ENCODE measurements around the gene ATXN1.

ATXN1 gene

DNA sequence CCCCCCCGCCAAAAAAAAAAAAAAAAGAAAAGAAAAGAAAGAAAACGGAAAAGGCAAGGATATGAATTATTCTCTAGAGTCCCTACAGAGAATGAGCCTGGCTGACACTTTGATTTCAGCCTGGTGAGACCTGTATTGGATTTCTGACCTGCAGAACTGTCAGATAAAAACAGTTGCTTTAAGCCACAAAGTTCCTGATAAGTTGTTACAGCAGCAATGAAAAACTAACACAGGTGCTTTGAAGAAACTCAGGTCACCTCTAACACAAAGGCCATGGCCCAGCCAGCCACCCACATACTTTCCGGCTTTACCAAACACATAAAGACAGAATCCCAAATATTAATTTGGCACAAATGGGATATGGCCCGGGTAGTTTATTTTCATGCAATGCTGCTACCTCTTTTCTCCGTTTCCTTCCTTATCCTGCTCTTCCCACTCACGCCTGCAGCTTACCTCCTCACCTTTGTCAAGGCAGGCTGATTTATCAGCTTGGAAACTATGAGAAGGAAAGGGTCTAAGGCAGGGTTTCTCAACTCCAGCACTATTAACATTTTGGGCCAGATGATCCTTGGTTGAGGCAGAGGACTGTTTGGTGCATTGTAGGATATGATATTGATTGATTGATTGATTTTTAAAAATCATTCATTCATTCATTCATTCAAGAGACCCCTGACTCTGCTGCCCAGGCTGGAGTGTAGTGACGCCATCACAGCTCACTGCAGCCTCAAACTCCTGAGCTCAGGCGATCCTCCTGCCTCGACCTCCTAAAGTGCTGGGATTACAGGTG is 88.1 kb downstream of the ATXN1 start:
- DNase-seq (ENCODE audit: low spot score): no peak

DNA sequence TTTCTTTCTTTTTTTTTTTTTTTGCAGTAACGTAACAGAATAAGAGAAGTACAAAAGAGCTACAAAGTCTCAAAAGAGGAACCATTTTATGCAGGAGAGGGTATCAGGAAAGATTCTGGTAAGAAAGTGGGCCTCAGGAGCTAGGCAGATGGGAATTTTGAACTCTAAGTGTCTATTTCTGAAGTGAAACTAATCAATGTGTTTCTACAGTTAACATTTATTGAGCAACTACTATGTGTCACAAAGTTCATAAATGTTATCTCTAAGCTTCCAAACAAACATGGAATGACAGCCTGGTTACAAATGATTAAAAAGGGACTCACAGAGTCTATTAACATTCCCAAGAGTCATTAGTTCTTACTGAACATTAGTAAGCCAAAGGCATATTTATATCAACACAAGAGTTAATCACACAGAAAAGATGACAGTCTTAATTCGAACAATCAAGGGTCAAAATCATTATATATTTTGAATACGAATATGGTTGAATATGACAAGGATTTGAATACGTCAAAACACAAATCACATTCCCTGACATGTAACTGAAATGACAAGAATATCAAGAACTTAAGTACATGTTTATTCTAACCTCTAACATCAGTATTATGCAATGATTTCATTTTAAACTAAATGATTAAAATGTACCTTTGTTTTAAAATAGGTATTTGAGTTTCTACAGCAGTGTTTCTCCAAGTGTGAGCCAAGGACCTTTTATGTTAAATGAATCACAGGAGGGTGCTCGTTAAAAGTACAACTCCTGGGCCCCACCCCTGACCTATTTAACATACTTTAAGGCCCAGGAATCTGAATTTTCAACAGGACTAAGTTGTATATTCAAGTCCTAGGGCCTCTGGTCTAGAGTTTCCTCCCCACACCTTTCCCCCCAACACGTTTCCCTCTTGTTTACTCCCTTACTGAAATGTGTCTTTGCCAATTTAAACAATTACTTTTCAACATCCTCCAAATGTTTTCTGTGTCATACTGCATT is 89.7 kb downstream of the ATXN1 start:
- no peak for DNase-seq (ENCODE audit: low spot score)

DNA sequence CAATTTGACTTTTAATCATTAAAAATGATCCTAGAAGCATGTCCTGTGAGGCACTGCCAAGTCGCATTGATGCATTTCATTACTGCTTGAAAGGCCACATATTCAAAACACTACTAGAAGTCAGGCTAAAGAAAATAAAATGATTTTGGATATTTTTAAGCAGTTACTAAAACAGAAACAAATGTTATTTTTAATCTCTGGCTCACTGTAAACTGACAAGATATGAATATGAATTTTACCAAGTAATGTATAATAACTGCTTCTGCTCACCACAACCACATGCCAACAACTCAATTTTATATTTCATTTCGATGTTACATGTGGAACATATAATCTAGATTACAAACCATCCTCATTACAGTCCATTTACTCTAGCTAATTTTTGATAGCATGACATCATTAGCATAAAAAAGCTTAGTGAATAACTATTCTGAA is 90.6 kb downstream of the ATXN1 start:
- DNase-seq (ENCODE audit: low spot score): no peak

DNA sequence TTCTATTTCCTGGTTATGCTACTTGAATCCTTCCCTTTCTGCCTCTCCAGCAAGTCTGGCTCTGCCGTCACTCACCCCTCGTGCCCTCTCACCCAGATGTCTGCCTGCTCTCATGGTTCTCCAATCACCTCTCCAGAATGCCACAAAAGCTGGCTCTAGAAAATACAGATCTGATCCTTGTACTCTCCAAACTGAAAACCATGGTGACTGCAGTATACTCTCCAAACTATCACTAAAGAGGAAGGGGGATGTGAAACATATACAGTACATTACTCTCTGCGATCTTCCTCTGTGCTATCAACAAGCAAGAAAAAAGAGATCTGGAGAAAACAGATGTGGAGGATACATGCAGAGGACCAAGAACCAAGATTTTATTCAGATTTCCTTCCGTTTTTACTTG is 91.1 kb downstream of the ATXN1 start:
- no peak for DNase-seq (ENCODE audit: low spot score)

DNA sequence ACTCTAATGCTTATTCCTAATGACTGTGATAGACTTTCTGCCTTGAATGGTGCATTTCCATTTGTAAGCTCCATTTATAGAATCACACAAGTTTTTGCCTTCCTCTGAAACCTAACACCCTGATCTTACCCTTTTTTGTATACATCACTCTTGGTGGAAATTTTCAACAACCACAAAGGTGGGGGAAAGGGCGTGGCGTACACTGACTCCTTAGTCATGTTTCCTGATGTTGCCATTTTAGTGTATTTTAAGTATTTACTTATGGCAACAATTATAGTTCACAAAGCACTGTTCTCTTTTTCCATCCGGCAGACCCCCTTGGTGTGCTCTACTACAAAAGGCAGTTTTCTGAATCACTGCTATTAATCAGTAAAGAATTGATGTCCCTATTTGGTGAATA is 92.0 kb downstream of the ATXN1 start:
- no peak for DNase-seq (ENCODE audit: low spot score)

DNA sequence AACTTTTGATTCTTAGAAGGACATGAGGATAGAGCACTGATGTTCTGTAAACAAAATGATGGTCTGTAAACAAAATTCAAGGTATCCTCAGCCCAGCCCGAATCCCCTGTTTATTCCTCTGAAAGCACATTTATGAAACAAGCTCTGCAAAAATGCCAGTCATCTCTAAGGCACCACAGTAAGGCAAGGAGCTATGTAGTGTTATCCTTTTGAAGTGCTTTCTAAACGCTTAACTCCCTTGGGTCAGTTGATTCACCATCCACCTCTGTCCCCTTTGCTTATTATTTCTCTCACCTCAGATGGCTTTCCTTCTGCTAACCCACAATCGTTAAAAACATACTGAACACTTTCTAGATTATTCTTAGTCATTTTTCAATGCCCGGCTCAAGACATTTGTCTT is 93.8 kb downstream of the ATXN1 start:
- DNase-seq (ENCODE audit: low spot score): no peak

DNA sequence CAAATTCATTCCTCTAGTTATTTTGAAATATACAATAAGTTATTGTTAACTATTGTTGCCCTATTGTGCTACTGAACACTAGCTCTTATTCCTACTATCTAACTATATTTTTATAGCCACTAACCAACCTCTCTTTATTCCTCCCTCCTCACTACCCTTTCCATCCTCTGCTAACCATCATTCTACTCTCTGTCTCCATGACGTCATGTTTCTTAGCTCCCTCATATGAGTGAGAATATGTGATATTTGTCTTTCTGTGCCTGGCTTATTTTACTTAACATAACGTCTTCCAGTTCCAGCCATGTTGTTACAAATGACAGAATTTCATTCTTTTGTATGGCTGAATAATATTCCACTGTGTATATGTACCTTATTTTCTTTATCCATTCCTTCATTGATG is 95.3 kb downstream of the ATXN1 start:
- DNase-seq (ENCODE audit: low spot score): no peak

DNA sequence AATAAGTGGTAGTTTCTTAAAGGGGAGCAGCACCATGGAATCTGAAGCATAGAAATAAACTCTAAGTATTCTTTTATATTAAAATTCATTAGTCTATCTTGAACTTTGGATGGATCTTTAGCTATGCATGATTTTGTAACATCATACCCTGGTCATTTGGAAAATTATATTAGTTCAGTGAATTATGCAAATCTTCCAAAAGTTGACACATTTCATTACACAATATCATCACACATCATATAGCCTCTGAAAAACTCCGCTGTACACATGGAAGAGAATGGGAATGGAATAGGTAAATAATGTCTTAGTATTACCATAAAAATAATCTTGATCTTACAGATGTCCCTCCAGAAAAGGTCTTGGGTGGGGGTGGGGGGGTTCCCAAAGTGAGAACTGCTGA is 96.1 kb downstream of the ATXN1 start:
- DNase-seq (ENCODE audit: low spot score): no peak

DNA sequence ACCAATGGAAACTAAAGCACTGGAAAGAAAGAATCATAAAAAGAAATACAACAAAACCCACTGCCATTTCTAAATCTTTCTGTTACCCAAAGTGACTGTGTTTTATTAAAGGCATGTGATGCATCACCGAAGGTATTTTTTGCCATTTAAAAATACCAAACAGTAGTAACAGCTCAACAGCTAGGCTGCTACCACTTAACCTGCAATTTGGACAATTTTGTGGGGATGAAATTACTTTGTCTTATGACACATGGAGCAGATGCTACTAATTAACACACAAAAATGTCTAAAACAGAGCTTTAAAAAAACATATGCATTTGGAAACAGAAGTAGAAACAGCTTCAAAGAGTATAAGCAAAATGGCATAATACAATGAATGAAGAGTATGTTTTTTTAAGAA is 97.4 kb downstream of the ATXN1 start:
- no peak for DNase-seq (ENCODE audit: low spot score)

DNA sequence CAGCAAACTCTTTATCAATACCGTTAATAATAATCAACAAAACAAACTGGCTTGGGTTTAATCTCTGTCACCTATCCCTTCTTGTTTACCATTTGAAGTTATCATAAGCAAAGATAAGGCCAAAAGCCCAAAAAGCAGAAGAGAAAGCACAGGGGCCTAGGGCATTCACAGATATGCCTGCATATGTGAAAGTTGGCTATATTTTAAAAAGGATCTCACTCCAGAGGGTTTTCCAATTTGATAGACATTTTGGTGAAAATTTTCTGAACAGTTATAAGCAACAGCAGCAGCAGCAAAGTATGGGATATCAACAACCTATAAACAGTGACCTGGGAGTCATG is 101.1 kb downstream of the ATXN1 start:
- no peak for DNase-seq (ENCODE audit: low spot score)

DNA sequence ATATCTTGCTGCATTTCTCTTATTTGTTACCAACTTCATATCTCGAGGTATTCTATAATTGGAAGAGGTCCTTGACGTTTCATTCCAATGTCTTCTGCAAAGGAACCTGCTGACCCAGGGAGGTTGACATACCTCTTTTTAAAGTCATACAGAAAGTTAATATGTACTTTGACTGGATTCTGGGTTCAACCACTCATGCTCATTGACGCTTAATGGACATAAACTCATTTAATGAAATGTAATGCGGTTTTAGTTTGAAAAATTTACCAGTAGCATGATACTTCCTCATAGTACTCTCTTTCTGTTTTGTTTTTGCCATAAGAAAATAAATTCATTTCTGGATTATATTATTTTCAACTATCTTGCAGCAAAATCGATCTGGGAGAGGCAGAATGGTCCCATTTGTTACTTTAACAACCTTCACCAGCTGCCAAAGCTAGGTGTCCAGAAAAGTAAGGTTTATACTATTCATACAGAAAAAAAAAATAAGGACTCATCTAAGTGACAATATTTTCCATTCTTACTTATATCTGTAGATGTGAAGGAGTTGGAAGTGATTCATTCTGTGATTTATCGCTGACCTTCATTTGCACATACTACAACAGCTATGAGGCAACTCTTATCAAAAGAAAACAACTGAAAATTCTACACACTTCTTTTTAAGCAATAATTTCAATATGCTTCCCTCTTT is 101.6 kb downstream of the ATXN1 start:
- no peak for DNase-seq (ENCODE audit: low spot score)

DNA sequence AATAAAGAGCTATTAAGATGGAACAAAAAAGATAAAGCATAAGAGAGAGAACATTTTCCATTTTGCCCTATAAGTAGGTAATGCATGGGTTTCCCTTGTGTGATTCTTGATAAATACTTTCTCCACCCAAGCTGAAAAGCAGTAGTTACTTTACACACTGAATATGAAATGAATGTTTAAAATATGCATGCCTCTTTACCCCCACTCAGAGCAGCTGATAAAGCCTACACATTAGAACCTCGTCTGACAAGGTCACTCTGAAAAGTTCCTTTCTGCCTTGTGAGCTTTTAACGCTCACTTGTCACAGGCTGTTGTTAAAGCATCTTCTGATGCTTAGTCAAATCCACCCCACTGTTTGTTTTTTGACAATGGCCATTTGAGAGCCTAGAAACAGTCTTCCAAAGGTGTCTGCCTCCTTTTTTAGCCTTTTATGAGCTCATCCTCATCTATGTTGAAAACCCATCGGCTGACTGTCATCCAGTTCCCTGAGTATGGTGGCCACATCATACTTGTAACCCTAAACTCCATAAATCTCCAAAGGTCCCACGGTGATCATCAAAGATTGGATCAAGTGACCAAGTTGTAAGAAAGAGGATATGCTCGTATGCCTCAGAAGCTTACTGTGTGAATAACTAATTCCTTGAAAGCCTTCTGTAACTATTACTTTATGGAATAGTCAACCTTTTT is 102.8 kb downstream of the ATXN1 start:
- DNase-seq (ENCODE audit: low spot score): no peak

DNA sequence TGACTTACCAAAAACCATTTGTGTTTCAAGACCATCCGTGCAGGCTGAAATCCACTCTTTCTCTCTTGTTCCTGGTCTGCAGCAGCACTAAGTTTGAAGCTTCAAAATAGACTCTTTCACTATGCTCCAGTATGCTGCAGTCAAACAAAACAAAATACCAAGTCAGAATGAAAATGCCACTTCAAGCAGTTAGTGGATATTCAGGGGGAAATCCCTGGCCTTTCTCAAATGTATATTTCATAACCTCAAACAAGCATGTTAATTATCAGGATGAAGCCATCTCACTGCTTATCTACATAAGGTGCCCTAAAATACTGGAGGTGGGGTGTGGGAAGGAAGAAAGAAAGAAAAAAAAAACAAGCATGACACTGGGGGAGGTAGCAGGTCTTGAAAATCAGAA is 103.5 kb downstream of the ATXN1 start:
- no peak for DNase-seq (ENCODE audit: low spot score)

DNA sequence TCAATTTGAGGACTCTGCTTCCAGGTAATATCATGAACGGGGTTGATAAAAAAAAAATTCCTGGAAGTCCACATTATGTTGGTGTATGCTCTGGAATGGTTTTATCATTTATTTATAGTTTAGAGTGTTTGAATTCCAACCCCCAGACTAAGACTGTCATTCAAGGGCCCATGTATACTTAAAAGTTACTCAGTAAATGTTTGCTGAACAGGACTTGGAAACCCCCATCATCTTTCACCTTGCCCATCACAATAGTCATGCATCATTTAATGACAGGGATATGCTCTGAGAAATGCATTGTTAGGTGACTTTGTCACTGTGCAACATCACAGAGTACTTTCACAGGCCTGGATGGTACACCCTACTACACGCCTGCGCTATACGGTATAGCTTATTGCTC is 104.8 kb downstream of the ATXN1 start:
- no peak for DNase-seq (ENCODE audit: low spot score)

DNA sequence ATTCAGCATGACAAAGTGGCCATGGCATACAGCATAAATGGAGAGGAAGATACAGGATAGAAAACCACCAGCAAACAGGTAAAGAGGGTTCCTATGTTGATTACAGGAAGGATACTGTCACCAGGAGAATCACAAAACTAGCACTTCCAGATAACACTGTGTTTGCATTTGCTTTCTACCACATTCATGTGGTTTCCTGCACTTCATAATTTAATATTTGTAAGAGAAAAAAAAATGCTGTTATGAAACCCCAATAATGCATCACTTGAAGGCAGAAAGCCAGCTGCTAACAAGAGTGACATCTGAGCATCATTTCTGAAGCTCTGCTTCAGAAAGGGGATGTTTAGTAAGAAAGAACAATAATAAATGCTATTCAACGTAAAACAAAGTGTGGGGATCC is 106.6 kb downstream of the ATXN1 start:
- no peak for DNase-seq (ENCODE audit: low spot score)

DNA sequence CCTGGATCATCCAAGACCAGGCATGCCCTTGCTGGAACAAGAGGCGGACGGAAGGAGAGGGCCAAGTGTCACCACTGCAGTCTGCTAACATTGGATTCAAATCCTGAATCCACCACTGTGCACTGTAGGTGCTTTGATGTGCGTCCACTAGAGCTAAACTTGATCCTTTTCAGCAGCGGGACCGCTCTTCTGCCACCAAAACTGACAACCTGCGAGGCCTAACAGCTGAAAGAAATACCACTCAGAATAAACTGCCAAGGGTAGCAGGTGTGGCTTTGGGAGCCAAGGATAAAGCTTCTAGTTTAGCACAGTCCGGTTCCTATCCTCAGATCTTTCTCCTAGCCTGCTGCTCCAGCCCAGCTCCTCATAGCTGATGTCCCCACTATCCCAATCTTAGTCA is 108.0 kb downstream of the ATXN1 start:
- DNase-seq (ENCODE audit: low spot score): no peak

DNA sequence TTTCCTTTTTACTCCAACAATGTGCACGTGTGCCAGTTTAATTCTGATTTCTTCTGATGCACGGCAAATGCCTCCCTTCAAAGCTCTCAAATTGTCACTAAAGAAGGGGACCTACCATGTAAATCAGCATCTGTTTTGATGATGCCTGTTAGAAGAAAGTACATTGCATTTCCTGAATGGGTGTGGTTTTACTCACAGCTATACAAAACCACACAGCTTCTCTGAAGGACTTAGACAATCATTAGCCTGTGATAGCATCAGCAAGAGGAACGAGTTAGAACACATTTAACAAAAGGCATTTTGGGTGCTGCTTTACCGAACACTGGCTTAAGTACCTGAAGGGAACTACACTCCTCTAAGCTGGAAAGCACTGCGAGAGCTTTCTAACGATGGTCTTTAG is 109.4 kb downstream of the ATXN1 start:
- no peak for DNase-seq (ENCODE audit: low spot score)

DNA sequence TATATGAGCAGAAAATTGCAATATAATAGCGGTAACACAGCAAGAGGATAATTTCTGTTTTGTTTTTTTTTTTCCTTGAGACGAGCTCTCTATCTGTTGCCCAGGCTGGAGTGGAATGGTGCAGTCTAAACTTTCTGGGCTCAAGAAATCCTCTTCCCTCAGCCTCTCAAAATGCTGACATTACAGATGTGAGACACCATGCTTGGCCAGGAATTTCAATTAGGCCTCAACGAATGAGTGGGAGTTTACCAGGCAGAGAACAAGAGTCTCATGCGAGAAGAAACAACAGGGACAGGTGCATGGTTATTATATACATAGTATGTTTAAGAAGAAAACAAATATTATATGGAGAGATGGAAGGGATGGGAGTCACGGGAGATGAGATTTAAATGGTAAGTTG is 111.4 kb downstream of the ATXN1 start:
- DNase-seq (ENCODE audit: low spot score): no peak

DNA sequence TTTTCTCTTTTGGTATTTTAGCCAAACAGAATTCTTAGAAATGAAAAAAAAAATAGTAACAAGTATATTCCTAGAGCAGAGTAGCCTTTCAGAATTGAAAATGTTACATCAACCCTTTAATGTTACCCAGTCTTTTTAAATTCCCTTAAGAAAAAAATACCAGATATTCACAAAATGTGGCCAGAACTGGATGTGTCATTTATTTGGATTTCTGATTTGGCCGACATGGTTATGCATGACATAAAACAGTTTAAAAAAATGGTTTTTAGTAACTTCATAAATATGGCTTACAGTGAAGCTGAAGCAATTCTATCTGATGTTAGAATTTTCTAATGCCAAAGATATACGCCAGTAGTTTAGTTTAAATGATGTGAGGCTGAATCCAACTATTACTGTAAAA is 112.0 kb downstream of the ATXN1 start:
- no peak for DNase-seq (ENCODE audit: low spot score)

DNA sequence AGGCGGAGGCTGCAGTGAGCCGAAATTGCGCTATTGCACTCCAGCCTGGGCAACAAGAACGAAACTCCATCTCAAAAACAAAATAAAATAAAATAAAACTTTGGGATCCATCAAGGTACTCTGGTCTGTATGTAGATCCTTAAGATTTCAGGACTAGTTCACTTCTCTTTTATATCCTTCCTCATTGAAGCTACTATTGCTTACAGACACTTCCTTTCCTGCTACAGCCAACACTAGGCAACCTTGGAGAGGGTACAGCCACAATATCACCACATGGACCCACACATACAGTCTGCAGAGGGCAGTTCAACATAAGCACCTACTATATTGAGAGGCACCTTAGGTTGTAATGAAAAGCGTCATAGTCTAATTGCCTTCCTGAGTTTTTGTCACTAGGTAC is 113.3 kb downstream of the ATXN1 start:
- DNase-seq (ENCODE audit: low spot score): no peak

DNA sequence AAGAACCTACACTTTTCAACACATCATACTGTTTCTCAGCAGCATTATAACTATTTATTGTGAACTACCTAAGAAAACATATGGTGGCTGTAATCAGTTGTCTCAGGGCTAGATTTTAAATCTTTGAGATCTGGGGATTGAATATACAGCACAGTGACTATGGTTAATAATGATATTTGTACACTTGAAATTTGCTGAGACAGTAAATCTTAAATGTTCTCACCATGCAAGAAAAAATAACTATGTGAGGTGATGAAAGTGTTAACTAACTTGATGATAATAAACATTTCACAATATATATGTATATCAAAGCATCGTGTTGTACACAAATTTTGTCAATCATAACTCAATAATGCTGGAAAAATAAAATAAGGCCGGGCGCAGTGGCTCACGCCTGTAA is 113.8 kb downstream of the ATXN1 start:
- DNase-seq (ENCODE audit: low spot score): no peak

DNA sequence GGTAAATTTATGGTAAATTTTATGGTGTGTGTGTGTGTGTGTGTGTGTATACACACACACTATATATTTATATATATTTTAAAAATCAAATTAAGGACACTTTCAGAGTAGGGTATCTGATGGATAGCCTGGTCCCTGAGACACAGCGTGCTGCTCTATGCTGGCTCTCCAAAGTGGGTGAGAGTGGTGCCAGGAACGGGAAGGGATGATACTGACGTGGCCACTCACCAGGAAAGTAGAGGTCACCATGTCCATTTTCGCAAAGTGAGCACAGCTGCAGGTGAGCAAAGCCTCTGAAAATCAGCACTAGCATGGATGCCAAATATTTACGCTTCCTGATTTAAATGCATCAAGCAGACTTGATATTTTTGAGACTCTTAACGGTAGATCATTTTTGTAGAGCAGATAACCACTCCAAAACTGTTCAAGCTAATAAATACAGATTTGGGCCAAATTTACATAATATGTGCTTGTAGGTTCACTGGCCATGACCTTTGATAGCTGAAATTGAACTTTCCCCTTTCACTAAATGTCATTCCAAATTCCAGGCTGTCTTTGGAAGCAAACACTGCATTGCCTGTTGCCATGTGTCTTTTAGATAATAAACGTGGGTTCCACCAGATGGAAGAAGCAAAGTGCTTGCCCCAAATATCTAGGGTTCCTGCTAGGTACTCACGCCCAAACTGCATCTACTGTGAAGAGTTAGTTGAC is 116.6 kb downstream of the ATXN1 start:
- DNase-seq (ENCODE audit: low spot score): no peak
